ENCODE data around the gene MYO7A. TPM values are rescaled to one million over a fixed set of nuclear protein-coding genes. Genes with fewer than 3 reads are reported as not detected.

MYO7A gene
- total RNA-seq, result 0.69 and 0.80 TPM in 2 replicates

DNA sequence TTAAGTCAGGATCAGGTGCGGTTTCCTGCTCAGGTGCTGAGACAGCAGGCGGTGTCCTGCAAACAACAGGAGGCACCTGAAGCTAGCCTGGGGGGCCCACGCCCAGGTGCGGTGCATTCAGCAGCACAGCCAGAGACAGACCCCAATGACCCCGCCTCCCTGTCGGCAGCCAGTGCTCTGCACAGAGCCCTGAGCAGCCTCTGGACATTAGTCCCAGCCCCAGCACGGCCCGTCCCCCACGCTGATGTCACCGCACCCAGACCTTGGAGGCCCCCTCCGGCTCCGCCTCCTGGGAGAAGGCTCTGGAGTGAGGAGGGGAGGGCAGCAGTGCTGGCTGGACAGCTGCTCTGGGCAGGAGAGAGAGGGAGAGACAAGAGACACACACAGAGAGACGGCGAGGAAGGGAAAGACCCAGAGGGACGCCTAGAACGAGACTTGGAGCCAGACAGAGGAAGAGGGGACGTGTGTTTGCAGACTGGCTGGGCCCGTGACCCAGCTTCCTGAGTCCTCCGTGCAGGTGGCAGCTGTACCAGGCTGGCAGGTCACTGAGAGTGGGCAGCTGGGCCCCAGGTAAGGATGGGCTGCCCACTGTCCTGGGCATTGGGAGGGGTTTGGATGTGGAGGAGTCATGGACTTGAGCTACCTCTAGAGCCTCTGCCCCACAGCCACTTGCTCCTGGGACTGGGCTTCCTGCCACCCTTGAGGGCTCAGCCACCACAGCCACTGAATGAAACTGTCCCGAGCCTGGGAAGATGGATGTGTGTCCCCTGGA lies at the start of gene MYO7A:
MYO7A (plus strand) TSS at position 327 of the 772 bp plus-strand sequence. CDS start 2,389 bp downstream, outside the sequence.

DNA sequence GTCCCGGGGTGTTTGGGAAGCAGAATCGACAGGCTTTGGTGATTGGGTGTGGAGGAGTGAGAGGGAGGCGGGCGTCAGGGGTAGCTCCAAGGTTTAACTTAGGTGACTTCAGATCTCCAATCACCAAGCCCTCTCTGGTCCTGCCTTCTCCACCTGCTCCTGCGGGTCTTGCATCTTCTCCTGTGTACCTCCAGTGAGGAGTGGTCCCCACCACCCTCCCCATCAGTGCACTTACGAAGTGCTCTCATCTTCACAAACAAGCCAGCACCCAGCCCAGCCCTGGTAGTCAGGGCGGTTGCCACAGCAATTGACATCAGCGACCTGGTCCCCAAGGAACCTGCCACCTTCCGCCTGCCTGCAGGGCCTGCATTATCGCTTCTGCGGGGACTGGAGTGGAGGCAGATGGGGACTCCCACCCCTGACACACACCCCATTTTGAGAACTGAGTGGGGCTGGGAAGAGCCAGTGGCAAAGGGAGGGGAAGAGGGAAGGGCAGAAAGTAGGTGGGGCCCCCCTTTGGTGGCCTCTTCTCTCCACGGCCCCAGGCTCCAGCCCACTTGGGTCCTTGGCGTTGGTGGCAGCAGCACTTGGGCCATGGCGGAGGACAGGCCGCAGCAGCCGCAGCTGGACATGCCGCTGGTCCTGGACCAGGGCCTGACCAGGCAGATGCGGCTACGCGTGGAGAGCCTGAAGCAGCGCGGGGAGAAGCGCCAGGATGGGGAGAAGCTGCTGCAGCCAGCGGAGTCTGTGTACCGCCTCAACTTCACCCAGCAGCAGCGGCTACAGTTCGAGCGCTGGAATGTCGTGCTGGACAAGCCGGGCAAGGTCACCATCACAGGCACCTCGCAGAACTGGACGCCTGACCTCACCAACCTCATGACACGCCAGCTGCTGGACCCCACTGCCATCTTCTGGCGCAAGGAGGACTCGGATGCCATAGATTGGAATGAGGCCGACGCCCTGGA lies 25.5 kb upstream of the MYO7A start, which contains the start of gene OMP:
OMP (plus strand) TSS at position 595 of the 965 bp plus-strand sequence; CDS start at position 595, 0 bp downstream.

Other genes starting within 250 kb of the MYO7A start
- not detected in 2 replicates for gene B3GNT6, start 93.8 kb upstream of the MYO7A start, total RNA-seq
- 3.9 and 4.1 TPM in 2 replicates for gene CAPN5, start 61.3 kb upstream of the MYO7A start, total RNA-seq
- not detected in 2 replicates for gene OMP, start 25.4 kb upstream of the MYO7A start, total RNA-seq
- not detected in 2 replicates for gene GDPD4, start 173.4 kb downstream of the MYO7A start, total RNA-seq